Body of pancreas (tissue), 4 donors: ENCODE data around the gene LHX5. TPM values are rescaled to one million over a fixed set of nuclear protein-coding genes. Genes with fewer than 3 reads are reported as not detected.

Experiments used
- ATAC-seq: fragments of 150-250 bp; one replicate; pipeline ENCODE4 v1.9.1; 2016
- DNase-seq, 4 donors: peaks; one replicate each; pipeline ENCODE4 v3.0.0-alpha.2; 2019
- H3K27ac ChIP-seq, 4 donors: fragments of 200-600 bp; sonication (generic); 1 replicate in 3 of 4; 2 replicates in 1 of 4; pipeline versions ENCODE4 v1.5.1 to v1.6.1; 2016 to 2019; ENCODE audit warnings: mild to moderate bottlenecking in 1 of 4, mixed read lengths in 1 of 4, moderate library complexity in 1 of 4
- H3K27me3 ChIP-seq, 2 donors: fragments of 200-600 bp; sonication (generic); one replicate each; pipeline ENCODE4 v1.6.0; 2016; ENCODE audit warnings: mild to moderate bottlenecking in 1 of 2
- H3K36me3 ChIP-seq, 2 donors: fragments of 200-600 bp; sonication (generic); replicated peaks in 1 of 2; 2 replicates each; pipeline ENCODE4 v1.5.1; 2016; ENCODE audit warnings: low read depth in 2 of 2; ENCODE audit not compliant: insufficient read depth in 1 of 2
- H3K4me1 ChIP-seq: fragments of 200-600 bp; sonication (generic); one replicate; pipeline ENCODE4 v1.6.0; 2016
- H3K4me3 ChIP-seq, 2 donors: fragments of 200-600 bp; sonication (generic); 1 replicate in 1 of 2; 2 replicates in 1 of 2; pipeline ENCODE4 v1.5.1; 2016 to 2019
- H3K9me3 ChIP-seq, 3 donors: fragments of 200-600 bp; sonication (generic); 1 replicate in 2 of 3; 2 replicates in 1 of 3; pipeline ENCODE4 v1.5.1; 2016
- CTCF ChIP-seq, 7 experiments: fragments of 450-650 bp in 4 of 7; fragments of 200-600 bp in 3 of 7; sonication (generic) in 3 of 7; IDR thresholded peaks; one replicate each; pipeline ENCODE4 v1.5.1; 2016 to 2019; ENCODE audit warnings: antibody characterized with exemption in 7 of 7
- POLR2A ChIP-seq, 3 donors: fragments of 450-650 bp; IDR thresholded peaks; one replicate each; pipeline ENCODE4 v1.6.1; 2016; ENCODE audit warnings: antibody characterized with exemption in 3 of 3, mild to moderate bottlenecking in 2 of 3
- WGBS, 2 donors: methylation state at CpG; one replicate each; pipeline ENCODE4 v1.1.5; 2017; 5-methylcytosine and 5-hydroxymethylcytosine counted together
- intact Hi-C: fragments of 100-400 bp; cut with DNase I; formaldehyde crosslinking; loops from one replicate; pipeline ENCODE4 v1.15.1; 2023
- total RNA-seq, 2 donors: library from RNA; depleted of rRNA; stranded (reverse); fragments of >200 nt; gene quantifications; one replicate each; pipeline ENCODE4 v1.1.0, GENCODE V29; 2016

Gene LHX5
- total RNA-seq, 2 donors from 2014 or later, result not detected

DNA sequence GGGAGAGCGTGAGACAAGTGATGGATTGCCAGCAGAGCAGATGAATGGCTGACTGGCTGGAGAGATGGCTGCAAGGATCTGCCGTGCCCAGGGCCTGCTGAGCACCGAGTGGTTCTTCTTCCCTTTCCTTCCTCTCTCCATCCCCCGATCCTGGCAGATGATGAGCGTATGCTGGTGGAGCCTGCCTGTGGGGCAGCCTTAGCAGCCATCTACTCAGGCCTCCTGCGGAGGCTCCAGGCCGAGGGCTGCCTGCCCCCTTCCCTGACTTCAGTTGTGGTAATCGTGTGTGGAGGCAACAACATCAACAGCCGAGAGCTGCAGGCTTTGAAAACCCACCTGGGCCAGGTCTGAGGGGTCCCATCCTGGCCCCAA is 34.0 kb downstream of the LHX5 start:
- no peaks in the 10 kb centered on the region for H3K27me3 ChIP-seq
- TF ChIP-seq POLR2A (IDR thresholded peaks at IDR 0.05) (no peak), CTCF (IDR thresholded peaks at IDR 0.05) (no peak)
- no peaks in the 10 kb centered on the region for H3K9me3 ChIP-seq
- H3K4me3 ChIP-seq, result no peak overlapping the region
- H3K27ac ChIP-seq, result no peak overlapping the region
- DNase-seq (no peak), ATAC-seq (no peak)
- intact Hi-C loops, result loop anchor here (10.0 kb wide), 1 partner anchor 477 kb away; no protein-coding TSS in a partner anchor
- 74 to 81% methylated on average over 5 to 9 of the region's 9 CpGs for WGBS, 2 donors
- no peaks in the 10 kb centered on the region for H3K36me3 ChIP-seq
- H3K4me1 ChIP-seq, result peaks cover 24% of the 10 kb centered on the region

DNA sequence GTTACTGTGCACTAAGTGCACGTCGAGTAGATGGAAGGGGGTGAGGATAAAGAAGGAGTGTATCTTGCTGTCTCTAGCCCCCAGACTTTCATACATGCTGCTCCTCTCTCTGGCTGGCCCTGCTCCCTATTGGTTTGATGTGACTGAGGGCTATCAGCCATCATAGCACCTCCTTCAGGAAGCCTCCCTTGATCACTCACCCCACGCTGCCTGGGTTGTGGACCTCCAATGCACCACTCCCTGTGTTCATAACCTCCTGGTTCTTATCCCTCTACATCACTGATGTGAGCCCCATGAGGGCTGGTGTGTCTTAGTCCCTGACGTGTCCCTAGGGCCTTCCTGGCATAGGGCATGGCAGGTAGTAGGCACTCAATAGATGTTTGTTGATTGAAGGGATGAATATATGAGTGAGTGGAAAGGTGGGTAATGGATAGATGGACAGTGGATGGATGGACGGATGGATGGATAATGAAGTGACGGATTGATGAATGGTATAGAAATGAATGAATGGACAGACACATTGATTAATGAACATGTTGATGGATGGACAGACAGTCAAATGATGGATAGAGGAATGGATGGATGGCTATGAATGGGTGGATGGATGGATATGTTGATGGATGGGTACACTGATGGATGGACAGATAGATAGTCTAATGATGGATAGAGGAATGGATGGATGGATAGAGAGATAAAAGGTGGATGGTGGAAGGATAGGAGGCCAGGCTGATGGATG is 34.5 kb downstream of the LHX5 start:
- intact Hi-C loops, result loop anchor here (10.0 kb wide), 1 partner anchor 478 kb away; no protein-coding TSS in a partner anchor
- Histone ChIP-seq H3K27ac (no peak overlapping the region), H3K27me3 (no peaks in the 10 kb centered on the region), H3K36me3 (no peaks in the 10 kb centered on the region), H3K9me3 (no peaks in the 10 kb centered on the region), H3K4me1 (peaks cover 20% of the 10 kb centered on the region), H3K4me3 (no peak overlapping the region)
- no peak for TF ChIP-seq POLR2A (IDR thresholded peaks at IDR 0.05)
- no peak for TF ChIP-seq CTCF (IDR thresholded peaks at IDR 0.05)
- WGBS, 2 donors, result 80 to 85% methylated on average over 6 of the region's 6 CpGs
- DNase-seq, result no peak
- ATAC-seq, result no peak

GRCh38 chr12:113436586-113436985 is 35.1 kb downstream of the LHX5 start:
- Histone ChIP-seq H3K4me1 (peaks cover 15% of the 10 kb centered on the region), H3K9me3 (no peaks in the 10 kb centered on the region), H3K36me3 (no peaks in the 10 kb centered on the region), H3K4me3 (no peak overlapping the region), H3K27ac (no peak overlapping the region), H3K27me3 (no peaks in the 10 kb centered on the region)
- no peak for ATAC-seq
- no peak for DNase-seq
- intact Hi-C loops, result loop anchor here (10.0 kb wide), 1 partner anchor 478 kb away; no protein-coding TSS in a partner anchor
- TF ChIP-seq CTCF (IDR thresholded peaks at IDR 0.05) (no peak), POLR2A (IDR thresholded peaks at IDR 0.05) (no peak)
- 67 to 78% methylated on average over 3 to 6 of the region's 6 CpGs for WGBS, 2 donors

DNA sequence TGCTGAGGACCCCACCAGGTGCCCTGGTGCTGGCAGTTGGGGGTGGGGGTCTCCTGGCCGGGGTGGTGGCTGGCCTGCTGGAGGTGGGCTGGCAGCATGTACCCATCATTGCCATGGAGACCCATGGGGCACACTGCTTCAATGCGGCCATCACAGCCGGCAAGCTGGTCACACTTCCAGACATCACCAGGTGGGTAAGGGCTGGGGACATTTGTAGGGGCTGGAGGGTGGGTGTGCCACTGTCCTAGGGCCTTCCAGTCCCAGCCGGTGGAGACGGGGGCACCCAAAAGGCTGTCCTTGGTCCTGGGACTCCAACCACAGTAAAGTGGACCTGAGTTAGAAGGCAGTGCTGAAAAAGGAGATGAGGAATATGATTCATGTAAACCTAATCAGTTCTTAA is 36.3 kb downstream of the LHX5 start:
- no peaks in the 10 kb centered on the region for H3K27me3 ChIP-seq

More for the DNA sequence above, 36.3 kb downstream of the LHX5 start:
- Histone ChIP-seq H3K4me1 (peaks cover 5% of the 10 kb centered on the region), H3K36me3 (no peaks in the 10 kb centered on the region), H3K27ac (no peak overlapping the region), H3K4me3 (no peak overlapping the region), H3K9me3 (no peaks in the 10 kb centered on the region)
- ATAC-seq, result no peak
- intact Hi-C loops, result loop anchor here (10.0 kb wide), 1 partner anchor 479 kb away; no protein-coding TSS in a partner anchor
- TF ChIP-seq CTCF (IDR thresholded peaks at IDR 0.05) (no peak), POLR2A (IDR thresholded peaks at IDR 0.05) (no peak)
- 93 to 100% methylated on average over 2 to 4 of the region's 5 CpGs for WGBS, 2 donors
- DNase-seq, result no peak
